MM.1S (cell line): Measurements from ENCODE around the gene OR2M3.
"Not testable (repeated sequence)": the region's sequence is repeated elsewhere in the genome, so short reads cannot be mapped to it uniquely, and the experiment has no call there.

Source experiments
- DNase-seq: peaks from one replicate; pipeline ENCODE4 v3.0.0-alpha.2; 2015
- H2AFZ ChIP-seq: fragments of 300-600 bp; sonication (generic); 2 replicates; pipeline ENCODE4 v1.6.0; 2016; ENCODE audit warnings: antibody characterized with exemption, low read length
- H3F3A ChIP-seq: fragments of 300-600 bp; sonication (generic); 2 replicates; pipeline ENCODE4 v1.6.1; 2016; ENCODE audit warnings: mild to moderate bottlenecking, antibody characterized with exemption, low read length, moderate library complexity, mixed read lengths; ENCODE audit not compliant: insufficient read depth
- H3K27ac ChIP-seq: fragments of 300-600 bp; sonication (generic); 2 replicates; pipeline ENCODE4 v1.5.1; 2016; ENCODE audit warnings: mild to moderate bottlenecking, low read length
- H3K27me3 ChIP-seq: fragments of 300-600 bp; sonication (generic); replicated peaks from 2 replicates; pipeline ENCODE4 v1.6.0; 2016; ENCODE audit warnings: low read length; ENCODE audit not compliant: insufficient read depth
- H3K36me3 ChIP-seq: fragments of 300-600 bp; sonication (generic); replicated peaks from 2 replicates; pipeline ENCODE4 v1.6.1; 2016; ENCODE audit warnings: mild to moderate bottlenecking, low read length, mixed read lengths; ENCODE audit not compliant: insufficient read depth
- H3K4me1 ChIP-seq: fragments of 300-600 bp; sonication (generic); 2 replicates; pipeline ENCODE4 v1.6.1; 2016; ENCODE audit warnings: low read length, mixed read lengths
- H3K4me2 ChIP-seq: fragments of 300-600 bp; sonication (generic); 2 replicates; pipeline ENCODE4 v1.6.0; 2016; ENCODE audit warnings: low read depth, low read length
- H3K4me3 ChIP-seq: fragments of 300-600 bp; sonication (generic); 2 replicates; pipeline ENCODE4 v1.5.1; 2016; ENCODE audit warnings: low read length, mixed read lengths
- H3K79me2 ChIP-seq: fragments of 300-600 bp; sonication (generic); 2 replicates; pipeline ENCODE4 v1.6.1; 2016; ENCODE audit warnings: mixed run types, low read length, mixed read lengths
- H3K9ac ChIP-seq: fragments of 300-600 bp; sonication (generic); 2 replicates; pipeline ENCODE4 v1.6.1; 2016; ENCODE audit warnings: low read length, mixed read lengths
- H3K9me2 ChIP-seq: fragments of 300-600 bp; sonication (generic); replicated peaks from 2 replicates; pipeline ENCODE4 v1.6.1; 2016; ENCODE audit warnings: mild to moderate bottlenecking, low read length, mixed read lengths; ENCODE audit not compliant: insufficient read depth
- H3K9me3 ChIP-seq: fragments of 300-600 bp; sonication (generic); replicated peaks from 2 replicates; pipeline ENCODE4 v1.6.1; 2016; ENCODE audit warnings: mild to moderate bottlenecking, low read length, mixed read lengths; ENCODE audit not compliant: insufficient read depth
- H4K20me1 ChIP-seq: fragments of 300-600 bp; sonication (generic); 2 replicates; pipeline ENCODE4 v1.6.1; 2016; ENCODE audit warnings: mild to moderate bottlenecking, low read length, moderate library complexity, mixed read lengths; ENCODE audit not compliant: insufficient read depth
- EZH2 ChIP-seq: fragments of 300-600 bp; sonication (generic); optimal IDR thresholded peaks from 2 replicates; pipeline ENCODE3; 2017; ENCODE audit warnings: low read depth, mild to moderate bottlenecking, antibody characterized with exemption, low read length, mixed read lengths
- EZH2phosphoT487 ChIP-seq: fragments of 300-600 bp; sonication (generic); IDR thresholded peaks from 2 replicates; pipeline ENCODE4 v1.6.1; 2018; ENCODE audit warnings: antibody characterized with exemption, low read length
- TF ChIP-seq, protein P1 (sequence below): fragments of 300-600 bp; sonication (generic); IDR thresholded peaks from 2 replicates; pipeline ENCODE4 v1.5.1; 2016; ENCODE audit warnings: antibody characterized with exemption, low read length, mixed read lengths

The OR2M3 gene

DNA sequence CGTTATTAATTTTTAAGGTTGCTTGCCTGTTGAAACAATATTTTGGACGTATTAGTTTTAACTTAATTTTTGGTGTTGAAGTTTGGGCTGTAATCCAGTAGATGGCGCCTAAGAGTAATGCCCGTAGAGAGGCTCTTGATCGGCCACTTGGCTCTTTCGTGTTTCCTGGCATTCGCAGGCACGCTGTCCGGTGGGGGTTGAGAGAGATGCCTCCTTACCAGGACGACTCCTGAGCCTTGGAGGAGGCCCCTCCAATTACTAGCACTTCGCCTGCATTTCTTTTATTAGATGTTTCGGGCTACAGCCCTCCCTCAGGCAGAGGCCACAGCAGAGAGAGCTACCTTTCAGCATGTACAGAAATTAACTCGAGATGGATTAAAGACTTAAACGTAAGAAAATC, 46.1 kb downstream of the OR2M3 start:
- H2AFZ ChIP-seq, result peak overlapping the region; percentile 45; the same call in 1 of the 2 replicates
- no peaks in the 10 kb centered on the region for H3K79me2 ChIP-seq
- H3K4me1 ChIP-seq, result no peaks in the 10 kb centered on the region
- H3K4me3 ChIP-seq, result no peak overlapping the region
- no peaks in the 10 kb centered on the region for H3K9me2 ChIP-seq
- TF ChIP-seq, protein P1, sequence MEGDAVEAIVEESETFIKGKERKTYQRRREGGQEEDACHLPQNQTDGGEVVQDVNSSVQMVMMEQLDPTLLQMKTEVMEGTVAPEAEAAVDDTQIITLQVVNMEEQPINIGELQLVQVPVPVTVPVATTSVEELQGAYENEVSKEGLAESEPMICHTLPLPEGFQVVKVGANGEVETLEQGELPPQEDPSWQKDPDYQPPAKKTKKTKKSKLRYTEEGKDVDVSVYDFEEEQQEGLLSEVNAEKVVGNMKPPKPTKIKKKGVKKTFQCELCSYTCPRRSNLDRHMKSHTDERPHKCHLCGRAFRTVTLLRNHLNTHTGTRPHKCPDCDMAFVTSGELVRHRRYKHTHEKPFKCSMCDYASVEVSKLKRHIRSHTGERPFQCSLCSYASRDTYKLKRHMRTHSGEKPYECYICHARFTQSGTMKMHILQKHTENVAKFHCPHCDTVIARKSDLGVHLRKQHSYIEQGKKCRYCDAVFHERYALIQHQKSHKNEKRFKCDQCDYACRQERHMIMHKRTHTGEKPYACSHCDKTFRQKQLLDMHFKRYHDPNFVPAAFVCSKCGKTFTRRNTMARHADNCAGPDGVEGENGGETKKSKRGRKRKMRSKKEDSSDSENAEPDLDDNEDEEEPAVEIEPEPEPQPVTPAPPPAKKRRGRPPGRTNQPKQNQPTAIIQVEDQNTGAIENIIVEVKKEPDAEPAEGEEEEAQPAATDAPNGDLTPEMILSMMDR, result peak; percentile 83
- TF ChIP-seq EZH2, result no peak
- TF ChIP-seq EZH2phosphoT487, result no peak
- H4K20me1 ChIP-seq, result no peaks in the 10 kb centered on the region
- H3K9ac ChIP-seq, result no peak overlapping the region
- H3K27me3 ChIP-seq, result no peaks in the 10 kb centered on the region
- H3K36me3 ChIP-seq, result no peaks in the 10 kb centered on the region
- H3K4me2 ChIP-seq, result peak overlapping the region; percentile 51; the same call in 1 of the 2 replicates
- H3F3A ChIP-seq, result no peaks in the 10 kb centered on the region
- H3K27ac ChIP-seq, result no peak overlapping the region
- peak; percentile 80 for DNase-seq
- H3K9me3 ChIP-seq, result no peaks in the 10 kb centered on the region

DNA sequence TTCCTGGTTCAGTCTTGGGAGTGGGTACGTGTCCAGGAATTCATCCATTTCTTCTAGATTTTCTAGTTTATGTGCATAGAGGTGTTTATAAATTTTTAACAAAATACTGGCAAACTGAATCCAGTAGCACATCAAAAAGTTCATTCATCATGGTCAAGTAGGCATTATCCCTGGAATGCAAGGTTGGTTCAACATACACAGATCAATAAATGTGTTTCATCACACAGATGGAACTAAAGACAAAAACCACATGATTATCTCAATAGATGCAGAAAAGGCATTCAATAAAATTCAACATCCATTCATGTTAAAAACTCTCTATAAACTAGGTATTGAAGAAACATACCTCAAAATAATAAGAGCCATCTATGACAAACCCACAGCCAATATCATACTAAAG, 62.2 kb downstream of the OR2M3 start:
- not testable (repeated sequence) for H3K79me2 ChIP-seq, H3K9ac ChIP-seq, H3K36me3 ChIP-seq, H3K9me3 ChIP-seq, H3K9me2 ChIP-seq, H4K20me1 ChIP-seq, H3K27me3 ChIP-seq, H2AFZ ChIP-seq, H3K4me1 ChIP-seq, H3K4me3 ChIP-seq, H3K27ac ChIP-seq, H3F3A ChIP-seq, DNase-seq, H3K4me2 ChIP-seq
